Middle frontal gyrus (tissue), 1 donor: ENCODE data around the gene LRRC47.

Experiments
- DNase-seq: peaks from one replicate; pipeline ENCODE4 v3.0.0-alpha.2; 2015; ENCODE audit warnings: low spot score; ENCODE audit errors: extremely low spot score

LRRC47 gene

DNA sequence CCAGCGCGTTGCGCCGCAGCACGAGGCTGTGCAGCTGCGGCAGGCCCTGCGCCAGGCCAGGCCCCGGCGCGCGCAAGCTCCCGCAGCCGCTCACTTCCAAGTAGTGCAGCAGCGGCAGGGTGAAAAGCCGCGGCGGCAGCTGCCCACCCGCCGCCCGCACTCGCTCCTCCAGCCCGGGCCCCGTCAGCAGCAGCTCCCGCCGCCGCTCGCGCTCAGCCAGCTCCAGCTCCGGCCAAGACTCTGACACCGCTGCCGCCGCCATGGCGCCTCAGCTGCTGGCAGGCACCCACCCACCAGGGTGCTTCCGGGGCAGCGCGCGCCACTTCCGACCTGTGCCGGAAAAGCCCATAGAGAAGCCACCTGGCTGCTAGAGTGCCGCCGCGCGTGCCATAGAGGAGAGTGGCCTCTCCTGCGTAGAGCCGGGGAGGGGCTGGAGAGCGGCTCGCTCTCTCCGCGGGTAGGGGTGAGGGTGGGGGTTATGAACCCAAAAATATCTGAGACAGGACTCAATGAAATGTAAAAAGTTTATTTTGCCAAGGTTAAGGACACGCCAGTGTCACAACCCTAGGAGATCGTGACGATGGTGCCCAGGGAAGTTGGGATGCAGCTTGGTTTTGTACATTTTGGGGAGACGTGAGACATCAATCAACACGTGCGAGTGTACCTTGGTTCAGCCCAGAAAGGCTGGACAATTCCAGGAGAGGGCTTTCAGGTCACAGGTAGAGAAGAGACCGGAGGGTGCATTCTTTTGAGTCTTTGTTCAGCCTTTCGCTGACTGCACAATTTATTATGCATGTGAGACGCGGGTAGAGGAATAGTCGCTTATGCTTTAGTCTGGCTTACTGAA lies at the start of gene LRRC47:
Gene LRRC47, minus strand, starts transcription at position 284 of the 847 bp plus-strand sequence. Its CDS starts 22 bp downstream, at position 262.
- peak; percentile 85 for DNase-seq

DNA sequence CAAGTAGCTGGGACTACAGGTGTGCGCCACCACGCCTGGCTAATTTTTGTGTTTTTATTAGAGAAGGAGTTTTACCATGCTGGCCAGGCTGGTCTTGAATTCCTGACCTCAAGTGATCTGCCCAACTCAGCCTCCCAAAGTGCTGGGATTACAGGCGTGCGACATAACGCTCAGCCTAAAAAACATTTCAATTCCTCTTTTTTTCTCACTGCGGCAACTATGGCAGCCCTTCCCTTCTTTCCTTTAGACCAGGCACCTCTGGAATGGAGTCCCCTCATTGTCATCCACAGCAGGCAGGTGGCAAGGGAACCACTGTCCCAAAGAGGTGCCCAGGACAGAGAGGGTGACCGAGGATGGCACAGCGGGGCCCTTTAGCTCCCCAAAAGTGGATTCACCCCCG lies 46.6 kb upstream of the LRRC47 start:
- no peak for DNase-seq

DNA sequence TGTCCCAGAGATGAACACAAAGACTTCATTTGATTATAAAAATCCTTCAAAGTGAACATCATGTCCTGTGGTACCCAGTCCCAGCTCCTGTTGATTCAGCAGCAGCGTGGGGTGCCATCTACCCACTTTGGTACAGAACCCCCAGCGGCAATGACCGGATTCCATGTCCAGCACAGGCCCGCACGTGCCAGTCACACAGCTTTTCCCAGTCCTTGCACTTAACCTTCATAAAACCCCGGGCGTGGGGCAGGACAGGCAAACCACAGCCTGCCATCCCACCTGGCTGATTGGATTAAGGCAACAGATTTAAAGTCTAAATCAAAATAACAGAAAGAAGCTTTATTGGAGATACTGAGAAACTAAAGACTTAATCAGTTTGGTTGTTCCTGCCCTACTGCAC lies 45.2 kb upstream of the LRRC47 start:
- DNase-seq, result no peak

DNA sequence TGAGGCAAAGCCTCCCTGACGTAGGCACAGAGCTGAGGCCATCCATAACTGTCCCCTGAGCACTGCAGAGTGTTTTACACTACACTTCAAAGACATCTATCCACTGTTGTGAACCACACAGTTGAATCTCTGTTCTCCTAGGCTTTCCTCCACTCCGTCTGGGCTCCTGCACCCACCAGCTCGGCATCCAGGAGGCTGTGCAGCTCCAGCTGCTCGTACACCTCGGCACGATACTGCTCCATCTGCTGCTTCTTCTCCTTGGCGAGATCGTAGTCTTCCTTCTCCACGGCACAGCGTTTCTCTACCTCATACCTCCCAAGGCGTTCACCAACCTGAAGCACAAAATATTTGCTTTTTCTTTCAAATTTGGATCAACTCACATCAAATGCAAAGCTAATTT lies 42.5 kb upstream of the LRRC47 start:
- DNase-seq, result no peak

DNA sequence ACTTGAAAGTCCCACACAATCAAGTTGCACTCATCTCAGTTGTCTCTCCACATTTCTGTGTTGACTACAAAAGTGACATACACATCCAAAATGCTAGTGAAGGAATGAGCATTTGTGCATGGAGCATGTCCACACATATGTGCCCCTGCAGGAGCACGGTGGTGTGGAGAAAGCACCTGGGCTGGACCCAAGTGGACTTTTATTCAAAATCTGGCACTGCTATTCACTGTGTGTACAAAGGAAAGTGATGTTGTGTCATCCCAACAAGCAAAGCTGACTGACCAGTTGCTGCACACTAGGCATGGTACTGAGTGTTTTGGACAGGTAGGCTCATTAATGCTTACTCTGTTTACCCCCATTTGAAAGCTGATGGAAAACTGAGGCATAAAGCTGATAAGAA lies 41.4 kb upstream of the LRRC47 start:
- no peak for DNase-seq

DNA sequence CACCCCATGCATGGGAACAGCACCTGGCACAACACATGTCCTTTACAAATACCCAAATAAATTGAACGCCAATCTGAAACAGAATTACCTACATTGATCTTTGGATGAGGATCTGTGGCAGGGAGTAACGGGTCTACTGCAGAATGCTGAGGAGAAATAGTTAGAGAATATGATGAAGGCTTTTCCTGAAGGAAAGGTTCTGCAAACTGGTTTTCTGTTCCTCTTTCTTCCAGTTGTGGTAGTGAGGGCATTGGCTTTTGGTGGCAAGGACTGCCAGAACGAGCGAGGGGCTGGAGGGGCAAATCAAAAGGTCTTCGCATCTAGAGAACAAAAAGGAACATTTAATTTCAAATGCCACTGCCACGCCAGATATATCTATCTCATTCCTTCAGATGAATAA lies 40.9 kb upstream of the LRRC47 start:
- DNase-seq, result no peak

DNA sequence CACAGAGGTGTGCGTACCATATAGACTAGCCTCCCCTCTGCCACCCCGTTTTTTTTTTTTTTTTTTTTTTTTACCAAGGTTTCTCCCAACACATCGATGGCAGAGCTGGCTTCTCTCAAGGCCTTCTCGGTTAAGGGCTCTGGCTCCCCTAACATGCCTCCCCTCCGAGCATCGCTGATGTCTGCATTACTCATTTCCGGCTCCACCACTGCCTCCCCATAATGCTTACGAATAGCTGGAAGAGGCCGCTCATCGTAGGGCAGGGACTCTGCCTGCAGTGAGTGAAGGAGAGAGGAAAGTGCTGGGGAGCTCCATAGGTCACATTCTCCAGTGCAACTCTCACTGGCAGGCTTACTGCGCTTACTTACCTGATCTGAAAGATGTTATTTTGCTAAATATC lies 40.1 kb upstream of the LRRC47 start:
- DNase-seq, result no peak

DNA sequence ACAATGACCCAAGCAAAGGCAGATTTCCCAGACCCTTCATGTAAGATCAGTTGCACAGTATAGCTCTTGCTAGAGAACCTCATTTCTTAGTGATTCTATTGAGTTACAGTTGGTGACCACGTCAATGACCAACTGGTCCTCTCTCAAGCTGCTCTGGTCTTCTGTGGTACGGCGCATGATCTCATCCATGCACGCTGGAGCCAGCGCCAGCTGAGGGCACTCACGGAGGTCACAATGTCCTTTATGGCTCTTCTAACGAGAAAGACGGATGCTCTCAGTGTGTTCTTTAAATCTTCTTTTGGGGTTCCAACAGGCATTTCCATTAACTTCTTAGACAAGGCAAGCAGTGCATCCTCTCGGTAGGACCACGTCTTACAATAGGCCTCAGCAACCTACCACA lies 38.4 kb upstream of the LRRC47 start:
- DNase-seq, result no peak

DNA sequence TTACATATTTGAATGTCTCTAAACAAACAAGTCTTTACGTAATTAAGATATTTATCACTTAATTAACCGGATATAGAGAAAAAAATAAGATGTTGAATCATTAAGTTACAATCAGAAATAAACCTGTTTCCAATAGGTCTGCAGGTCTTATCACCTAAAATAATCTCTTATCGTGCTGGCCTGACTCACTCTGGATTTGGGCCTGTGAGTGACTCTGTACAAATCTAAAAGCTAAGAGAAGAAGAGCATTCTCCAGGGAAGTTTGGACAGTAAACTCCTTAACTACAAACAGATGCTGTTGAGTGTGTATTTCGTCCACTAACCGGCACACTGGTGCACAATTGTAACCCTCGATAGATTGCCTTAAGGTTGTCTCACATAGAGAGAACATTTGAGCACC lies 35.4 kb upstream of the LRRC47 start:
- DNase-seq, result no peak

DNA sequence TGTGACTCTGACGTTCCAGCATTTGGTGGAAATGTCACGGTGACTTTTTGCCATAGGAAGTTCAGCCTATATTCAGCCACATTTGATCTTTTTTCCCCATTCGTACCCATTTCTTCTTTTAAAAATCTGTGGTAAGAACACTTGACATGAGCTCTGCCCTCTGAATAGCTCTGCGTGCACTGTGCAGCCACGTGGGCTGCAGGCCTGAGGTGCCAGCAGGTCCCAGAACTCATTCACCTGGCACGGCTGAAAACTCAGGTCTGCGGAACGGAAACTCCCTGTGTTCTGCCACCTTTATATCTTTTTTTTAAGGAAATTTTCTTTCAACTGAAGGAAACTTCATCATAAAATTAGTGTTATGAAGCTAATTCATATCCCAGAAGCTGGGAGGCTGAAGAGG lies 32.1 kb upstream of the LRRC47 start:
- DNase-seq, result no peak

DNA sequence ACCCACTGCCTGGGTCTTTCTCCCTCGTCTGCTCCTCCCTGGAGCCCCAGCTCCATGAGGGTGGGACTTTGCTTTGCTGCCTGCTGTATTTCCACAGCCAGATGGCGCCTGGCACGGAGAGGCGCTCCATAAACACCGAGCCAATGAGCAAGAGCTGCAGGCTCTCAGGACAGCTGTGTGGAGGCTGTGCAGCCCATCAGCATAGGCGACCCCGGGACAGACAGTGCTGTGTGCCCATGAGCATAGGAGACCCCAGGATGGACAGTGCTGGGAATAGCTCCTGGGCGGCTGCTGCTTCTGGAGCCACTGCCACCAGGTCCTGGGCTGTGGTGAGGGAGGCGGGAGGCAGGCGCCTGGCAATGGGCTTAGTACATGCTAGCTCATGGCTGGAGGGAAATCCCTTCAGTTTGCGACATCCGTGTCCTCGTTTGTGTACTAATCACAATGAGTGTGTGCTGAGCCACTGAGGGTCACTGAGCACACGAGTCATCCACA lies 31.6 kb upstream of the LRRC47 start:
- DNase-seq, result no peak

DNA sequence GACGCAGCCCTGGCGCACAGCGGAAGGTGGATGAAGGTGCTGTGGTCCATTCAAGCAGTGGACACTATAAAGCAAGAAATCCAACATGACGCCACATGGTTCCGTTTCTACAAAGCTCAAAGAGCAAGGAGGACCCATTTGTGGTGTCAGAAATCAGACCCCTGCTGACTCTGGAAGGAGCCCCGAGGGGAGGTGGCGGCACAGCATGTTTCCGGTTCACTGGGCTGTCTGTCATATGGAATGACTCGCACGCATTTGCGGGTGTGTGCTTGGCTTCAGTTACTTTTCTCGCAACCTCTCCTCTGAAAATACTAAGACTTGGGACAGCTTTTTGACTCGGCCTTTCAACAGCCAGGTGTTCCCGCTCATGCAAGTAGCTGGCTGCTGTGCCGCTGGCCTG lies 29.1 kb upstream of the LRRC47 start:
- no peak for DNase-seq

DNA sequence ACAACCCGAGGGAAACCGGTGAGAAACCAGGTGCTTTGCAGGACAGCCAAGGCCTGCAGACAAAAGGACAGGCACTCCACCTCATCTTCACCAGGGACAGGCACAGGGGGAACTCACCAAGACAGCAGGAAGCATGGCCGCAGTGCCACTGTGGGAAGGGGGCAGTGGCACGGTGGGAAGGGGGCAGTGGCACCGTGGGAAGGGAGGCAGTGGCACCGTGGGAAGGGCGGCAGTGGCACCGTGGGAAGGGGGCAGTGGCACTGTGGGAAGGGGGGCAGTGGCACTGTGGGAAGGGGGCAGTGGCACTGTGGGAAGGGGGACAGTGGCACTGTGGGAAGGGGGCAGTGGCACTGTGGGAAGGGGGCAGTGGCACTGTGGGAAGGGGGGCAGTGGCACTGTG lies 28.4 kb upstream of the LRRC47 start:
- no peak for DNase-seq

DNA sequence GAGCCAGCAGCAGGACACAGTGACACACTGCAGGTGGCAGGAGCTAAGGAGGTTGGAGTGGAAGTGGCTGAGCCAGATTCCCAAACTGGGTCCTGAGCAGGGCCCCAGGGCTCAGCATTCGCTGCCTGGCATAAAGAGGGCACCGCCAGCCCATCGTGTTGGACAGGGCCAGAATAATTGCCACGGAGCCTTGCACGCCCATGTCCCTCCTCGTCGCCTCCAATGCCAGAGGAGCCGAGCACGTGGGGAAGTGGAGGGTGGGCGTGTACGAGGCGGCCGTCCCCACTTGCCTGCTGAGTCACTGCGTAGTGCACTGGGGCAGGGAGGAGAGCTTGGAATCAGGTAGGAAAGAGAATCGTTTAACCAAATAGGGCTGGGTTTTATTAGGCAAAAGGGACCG lies 26.1 kb upstream of the LRRC47 start:
- no peak for DNase-seq

DNA sequence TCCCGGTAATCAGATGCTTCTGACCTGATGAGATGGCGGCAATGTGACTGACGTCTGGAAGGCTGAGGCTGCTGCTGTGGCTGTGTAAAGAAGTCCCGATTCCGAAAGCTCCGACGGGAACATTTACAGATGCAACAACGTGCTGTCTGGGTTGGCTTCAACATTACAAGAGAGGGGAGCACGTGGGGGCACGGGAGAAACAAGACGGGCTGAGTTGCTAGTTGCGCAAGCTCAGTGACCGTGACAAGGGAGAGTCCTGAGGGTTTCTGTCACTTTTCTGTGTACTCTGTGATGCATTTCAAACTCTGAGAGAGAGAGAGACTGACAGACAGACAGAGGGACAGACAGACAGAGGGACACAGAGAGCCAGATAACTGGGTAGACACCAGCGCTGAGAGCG lies 25.6 kb upstream of the LRRC47 start:
- DNase-seq, result no peak

DNA sequence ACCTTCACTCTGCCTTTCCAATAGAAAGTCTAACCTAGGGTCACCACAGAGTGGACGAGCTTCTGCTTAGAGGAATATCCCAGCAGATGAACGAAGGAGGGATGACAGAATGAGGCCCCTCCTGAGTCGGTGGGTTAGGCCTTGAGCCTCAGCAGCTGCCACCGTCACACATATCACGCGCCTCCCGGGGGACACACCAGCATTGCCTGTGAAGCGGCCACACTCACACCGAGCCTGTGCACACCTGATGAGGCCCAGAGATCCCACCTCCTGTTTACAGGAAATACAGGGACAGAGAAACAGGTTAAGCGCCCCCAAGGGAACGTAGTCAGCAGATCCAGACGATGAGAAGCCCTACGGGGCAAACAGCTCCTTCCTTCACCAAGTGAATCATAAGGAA lies 25.1 kb upstream of the LRRC47 start:
- DNase-seq, result no peak

DNA sequence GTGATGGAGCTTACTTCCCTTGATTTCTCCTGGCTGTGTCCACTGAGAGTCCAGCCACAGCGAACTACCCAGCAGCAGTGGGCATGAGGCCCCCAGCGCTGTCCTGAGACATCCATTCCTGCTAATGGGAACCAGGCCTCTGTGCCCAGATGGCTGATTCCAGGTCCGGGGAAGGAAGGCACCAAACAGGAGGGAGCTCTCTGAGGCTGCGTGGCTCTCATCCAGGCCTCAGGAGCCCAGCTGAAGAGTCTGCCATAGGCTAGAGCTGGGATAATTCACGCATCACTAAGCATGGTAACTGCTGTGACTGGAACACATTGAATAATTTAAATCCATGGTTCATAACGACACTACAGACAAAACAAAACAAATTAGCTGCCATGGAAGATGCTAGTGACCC lies 24.7 kb upstream of the LRRC47 start:
- no peak for DNase-seq

DNA sequence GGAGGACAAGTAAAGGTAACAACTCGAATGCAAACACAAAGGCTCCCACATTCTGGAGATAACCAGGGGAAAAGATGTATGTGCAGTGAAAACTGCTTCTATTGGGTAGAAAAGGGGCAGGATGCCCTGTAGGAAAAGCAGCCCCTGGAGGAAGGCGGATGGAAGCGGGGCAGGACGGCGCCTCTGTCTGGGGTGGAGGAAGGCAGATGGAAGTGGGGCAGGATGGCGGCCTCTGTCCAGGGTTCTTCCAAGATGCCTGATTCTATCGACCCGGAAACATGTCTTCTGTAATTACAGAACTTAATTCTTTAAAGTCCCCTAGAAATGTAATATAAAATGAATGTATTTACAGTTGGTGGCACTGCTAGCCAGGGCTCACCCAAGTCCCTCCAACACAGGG lies 24.0 kb upstream of the LRRC47 start:
- DNase-seq, result no peak

DNA sequence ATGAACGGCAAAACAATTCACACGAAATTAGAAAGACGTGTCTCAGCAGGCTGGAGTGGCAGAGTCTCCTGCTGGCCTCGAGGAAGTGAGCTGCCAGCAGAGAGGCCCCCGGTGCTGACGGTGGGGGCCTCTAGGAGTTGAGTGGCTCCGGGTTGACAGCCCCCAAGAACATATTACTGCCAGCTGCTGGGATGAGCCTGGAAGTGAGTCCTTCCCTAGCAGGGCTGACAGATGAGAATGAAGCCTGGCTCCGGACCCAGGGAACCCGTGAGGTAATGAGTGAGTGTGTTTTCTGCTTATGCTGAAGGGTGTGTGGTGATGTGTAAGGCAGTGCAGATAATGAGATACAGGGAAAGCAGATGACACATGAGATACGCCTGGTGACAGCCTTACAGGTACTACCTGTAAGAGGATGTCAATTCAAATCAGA lies 23.5 kb upstream of the LRRC47 start:
- no peak for DNase-seq

DNA sequence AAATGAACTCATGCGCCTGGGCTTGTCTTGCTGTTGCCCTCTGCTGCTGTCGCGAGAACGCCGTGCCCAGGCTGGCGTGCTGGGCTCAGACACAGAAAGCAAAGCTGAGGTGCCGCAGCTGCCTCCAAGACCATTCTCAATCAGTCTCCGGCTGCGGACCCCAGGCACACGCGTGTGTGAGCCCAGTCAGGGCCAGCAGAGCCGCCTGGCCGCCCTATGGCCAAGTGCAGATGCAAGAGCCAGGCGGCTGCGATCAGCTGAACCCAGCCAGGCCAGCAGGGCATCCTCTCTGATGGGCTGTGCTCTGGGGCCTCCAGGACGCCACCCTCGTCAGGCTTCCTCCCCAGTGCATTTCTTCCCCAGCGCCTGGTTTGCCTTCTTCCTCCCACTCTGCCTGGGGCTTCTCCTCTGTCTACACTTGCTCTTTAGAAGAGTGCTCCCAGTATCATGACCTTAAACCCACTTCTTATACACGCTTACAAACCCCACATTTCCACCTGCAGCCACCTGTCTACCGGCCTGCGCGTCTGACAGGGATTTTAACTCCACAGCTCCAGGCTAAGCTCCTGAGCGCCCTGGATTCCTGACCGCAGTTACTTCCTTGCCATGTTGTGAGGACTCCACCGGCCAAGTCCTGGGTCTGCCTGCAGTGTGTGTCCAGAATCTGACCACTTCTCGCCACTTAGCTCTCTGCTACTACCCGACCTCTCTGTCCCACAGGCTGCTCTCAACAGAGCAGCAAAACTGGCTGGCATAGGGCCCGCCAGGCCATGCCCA lies 21.7 kb upstream of the LRRC47 start:
- no peak for DNase-seq

DNA sequence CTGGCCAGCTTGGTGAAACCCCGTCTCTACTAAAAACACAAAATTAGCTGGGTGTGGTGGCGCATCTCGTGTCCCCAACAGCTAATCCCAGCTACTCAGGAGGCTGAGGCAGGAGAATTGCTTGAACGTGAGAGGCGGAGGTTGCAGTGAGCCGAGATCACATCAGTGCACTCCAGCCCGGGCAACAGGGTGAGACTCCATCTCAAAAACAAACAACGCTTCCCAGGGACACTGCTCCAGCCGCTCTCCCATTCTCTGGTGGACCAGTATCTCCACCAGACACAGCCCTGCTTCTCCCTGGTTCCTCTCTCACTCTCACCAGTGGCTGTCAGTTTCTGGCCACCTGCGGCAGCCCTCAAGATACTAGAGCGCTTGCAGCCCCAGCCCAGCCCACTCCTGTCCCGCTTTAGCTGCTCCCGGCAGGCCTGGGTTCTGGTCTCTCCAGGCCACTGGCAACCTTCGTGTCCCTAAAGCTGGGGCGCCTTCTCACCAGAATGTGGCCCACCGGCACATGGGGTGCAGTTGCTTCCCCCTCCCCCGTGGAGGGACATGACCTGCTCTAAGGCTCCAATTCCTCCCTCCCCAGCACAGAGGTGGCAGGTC lies 20.9 kb upstream of the LRRC47 start:
- no peak for DNase-seq
